Activated T-cell treated with anti-CD3 and anti-CD28 coated beads for 48 hours (primary cell): ENCODE data around the gene WWC1.

Source experiments
- DNase-seq: peaks from one replicate; pipeline ENCODE4 v3.0.0-alpha.2; 2020; ENCODE audit warnings: low read depth

The WWC1 gene

GRCh38 chr5:168494057-168494555 lies 202.7 kb downstream of the WWC1 start:
- no peak for DNase-seq

DNA sequence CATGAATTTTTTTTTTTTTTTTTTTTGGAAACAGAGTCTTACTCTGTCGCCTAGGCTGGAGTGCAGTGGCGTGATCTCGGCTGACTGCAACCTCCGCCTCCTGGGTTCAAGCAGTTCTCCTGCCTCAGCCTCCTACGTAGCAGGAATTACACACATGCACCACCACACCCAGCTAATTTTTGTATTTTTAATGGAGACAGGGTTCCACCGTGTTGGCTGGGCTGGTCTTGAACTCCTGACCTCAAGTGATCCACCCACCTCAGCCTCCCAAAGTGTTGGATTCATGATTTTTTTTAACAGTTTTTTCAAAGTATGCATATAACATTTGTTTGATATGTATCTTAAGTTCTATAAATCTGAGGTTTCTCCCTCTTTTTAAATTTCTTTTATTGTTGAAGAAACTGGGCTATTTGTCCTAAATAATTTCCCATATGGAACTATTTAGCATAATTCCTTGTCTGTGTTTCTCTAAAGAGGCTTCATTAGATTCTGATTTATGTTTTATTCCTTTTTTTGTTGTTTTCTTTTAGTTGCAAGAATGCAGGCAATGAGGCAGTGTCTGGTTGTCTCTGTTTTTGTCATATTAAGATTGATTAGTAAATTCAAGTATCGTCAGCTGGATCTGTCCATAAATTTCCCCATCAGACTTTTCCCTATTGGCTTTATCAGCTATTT lies 211.3 kb downstream of the WWC1 start:
- DNase-seq: no peak

- DNase-seq: no peak
Measured at GRCh38 chr5:168513861-168514428, 222.5 kb downstream of the WWC1 start.
